NT2/D1 (cell line): Measurements from ENCODE around the gene DUS2.
"Not testable (repeated sequence)": the region's sequence is repeated elsewhere in the genome, so short reads cannot be mapped to it uniquely, and the experiment has no call there.

Experiments used
- DNase-seq: peaks from one replicate; pipeline ENCODE4 v3.0.0-alpha.2; 2011; ENCODE audit warnings: low read depth, low spot score
- H3K27me3 ChIP-seq: 2 replicates; pipeline ENCODE4 v1.6.0; 2011; ENCODE audit warnings: mild to moderate bottlenecking; ENCODE audit not compliant: insufficient read length, insufficient read depth
- H3K36me3 ChIP-seq: 2 replicates; pipeline ENCODE4 v1.6.1; 2011; ENCODE audit warnings: mild to moderate bottlenecking, low read length, mixed read lengths; ENCODE audit not compliant: insufficient read depth, insufficient read length
- H3K4me1 ChIP-seq: 2 replicates; pipeline ENCODE4 v1.5.1; 2011; ENCODE audit not compliant: insufficient read depth, insufficient read length
- H3K4me3 ChIP-seq: 2 replicates; pipeline ENCODE4 v1.5.1; 2011; ENCODE audit warnings: low read depth; ENCODE audit not compliant: insufficient read length
- H3K9ac ChIP-seq: 2 replicates; pipeline ENCODE4 v1.6.0; 2011; ENCODE audit warnings: low read depth; ENCODE audit not compliant: insufficient read length
- H3K9me3 ChIP-seq: 2 replicates; pipeline ENCODE4 v1.5.1; 2011; ENCODE audit warnings: mild to moderate bottlenecking, low read length; ENCODE audit not compliant: insufficient read depth
- SUZ12 ChIP-seq: IDR thresholded peaks from 2 replicates; pipeline ENCODE4 v1.6.1; 2011; ENCODE audit not compliant: insufficient read length, insufficient read depth; ENCODE audit errors: extremely low read depth
- YY1 ChIP-seq: IDR thresholded peaks from 2 replicates; pipeline ENCODE4 v1.6.1; 2011; ENCODE audit not compliant: insufficient read length, insufficient read depth
- ZNF274 ChIP-seq: IDR thresholded peaks from 2 replicates; pipeline ENCODE4 v1.6.1; 2011; ENCODE audit warnings: mild to moderate bottlenecking, low read depth, low read length

Gene DUS2

DNA sequence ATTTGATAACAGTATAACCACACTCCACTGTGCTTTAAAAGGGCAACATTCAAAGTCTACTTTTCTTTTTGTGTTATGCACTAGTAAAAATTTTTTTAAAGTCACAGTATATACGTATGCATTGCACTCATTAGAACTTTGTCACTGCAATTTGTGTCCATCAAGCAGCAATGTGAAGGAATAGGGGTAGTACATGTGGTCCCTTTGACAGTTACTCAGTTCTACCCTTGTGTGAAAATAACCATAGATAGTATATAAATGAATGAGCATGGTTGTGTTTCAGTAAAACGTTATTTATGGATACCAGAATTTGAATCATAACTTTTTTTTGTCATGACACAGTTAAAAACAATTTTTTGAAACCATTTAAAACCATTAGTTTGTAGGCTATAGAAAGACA lies 92.8 kb downstream of the DUS2 start:
- no peak overlapping the region for H3K4me3 ChIP-seq
- peaks cover 3% of the 10 kb centered on the region for H3K4me1 ChIP-seq
- no peaks in the 10 kb centered on the region for H3K27me3 ChIP-seq
- peaks cover 5% of the 10 kb centered on the region; the same call in 1 of the 2 replicates for H3K9me3 ChIP-seq
- no peak for DNase-seq
- no peaks in the 10 kb centered on the region for H3K36me3 ChIP-seq
- no peak overlapping the region for H3K9ac ChIP-seq
- TF ChIP-seq YY1 = no peak
- no peak for TF ChIP-seq ZNF274
- no peak for TF ChIP-seq SUZ12

DNA sequence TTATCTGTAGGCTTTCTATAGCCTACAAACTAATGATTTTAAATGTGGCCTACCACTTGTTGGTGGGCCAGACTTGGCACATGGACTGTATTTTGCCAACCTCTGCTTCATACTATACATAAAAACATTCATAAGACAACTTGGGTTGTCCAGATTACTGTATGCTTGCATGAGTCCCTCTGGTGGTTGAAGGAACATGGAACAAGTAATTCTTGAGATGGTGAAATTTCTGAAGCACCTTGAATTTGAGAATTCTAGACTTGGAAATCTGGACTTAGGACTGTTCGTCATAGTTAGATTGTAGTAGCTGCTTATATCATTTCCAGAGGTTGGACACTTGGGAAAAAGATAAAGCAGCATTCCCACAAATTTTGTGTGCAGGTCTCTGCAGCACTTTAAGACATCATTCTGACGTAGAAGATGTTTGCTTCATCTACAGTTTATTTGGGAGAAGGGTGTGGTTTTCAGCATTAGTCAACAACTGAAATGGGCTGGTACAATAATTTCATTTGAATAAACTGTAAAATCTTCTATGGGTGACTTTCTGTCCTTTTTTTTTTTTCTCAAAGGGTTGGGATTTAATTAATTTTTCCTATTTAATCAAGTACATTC lies 93.3 kb downstream of the DUS2 start:
- H3K9me3 ChIP-seq = 0 out of 2 replicates have a peak, but pooled peaks cover under 1% of the 10 kb centered on the region
- H3K27me3 ChIP-seq = no peaks in the 10 kb centered on the region
- peaks cover 3% of the 10 kb centered on the region for H3K4me1 ChIP-seq
- no peak overlapping the region for H3K4me3 ChIP-seq
- TF ChIP-seq ZNF274 (no peak), SUZ12 (no peak), YY1 (no peak)
- no peaks in the 10 kb centered on the region for H3K36me3 ChIP-seq
- H3K9ac ChIP-seq = no peak overlapping the region
- DNase-seq = no peak

DNA sequence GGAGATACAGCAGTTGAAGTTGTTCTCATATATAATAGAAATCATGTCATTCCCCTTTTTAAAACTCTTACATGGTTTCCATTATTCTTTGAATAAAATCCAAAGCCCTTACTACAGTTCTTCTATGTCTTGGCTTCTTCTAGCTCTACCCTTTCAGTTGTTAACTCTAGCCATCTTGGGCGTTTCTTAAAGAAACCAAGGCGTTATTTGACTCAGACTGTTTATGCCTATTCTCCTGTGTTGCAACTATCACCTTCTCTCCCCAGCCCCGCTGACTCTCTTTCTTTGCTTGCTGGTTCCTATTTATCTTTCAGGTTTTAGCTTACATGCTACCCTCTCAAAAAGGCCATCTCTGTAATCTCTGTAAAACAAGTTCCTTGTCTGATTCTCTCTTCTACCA lies 94.8 kb downstream of the DUS2 start:
- H3K4me3 ChIP-seq = no peak overlapping the region
- no peaks in the 10 kb centered on the region for H3K9me3 ChIP-seq
- TF ChIP-seq SUZ12 = no peak
- TF ChIP-seq YY1 = no peak
- no peak for TF ChIP-seq ZNF274
- DNase-seq = no peak
- H3K27me3 ChIP-seq = no peaks in the 10 kb centered on the region
- H3K36me3 ChIP-seq = peaks cover 7% of the 10 kb centered on the region
- H3K9ac ChIP-seq = no peak overlapping the region
- peaks cover 3% of the 10 kb centered on the region for H3K4me1 ChIP-seq

DNA sequence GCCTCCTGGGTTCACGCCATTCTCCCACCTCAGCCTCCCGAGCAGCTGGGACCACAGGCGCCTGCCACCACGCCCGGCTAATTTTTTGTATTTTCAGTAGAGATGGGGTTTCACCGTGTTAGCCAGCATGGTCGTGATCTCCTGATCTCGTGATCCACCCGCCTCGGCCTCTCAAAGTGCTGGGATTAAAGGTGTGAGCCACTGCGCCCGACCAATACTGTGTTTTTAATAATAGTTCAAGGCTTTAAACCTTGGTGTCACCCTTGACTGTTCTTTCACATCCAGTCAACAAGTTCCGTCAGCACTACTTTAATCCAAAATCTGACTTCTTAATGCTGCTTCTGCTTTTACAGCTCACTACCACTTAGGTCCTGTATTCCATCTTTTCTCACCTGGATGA lies 95.9 kb downstream of the DUS2 start:
- H3K9ac ChIP-seq, H3K36me3 ChIP-seq, DNase-seq, H3K4me1 ChIP-seq, H3K27me3 ChIP-seq, H3K4me3 ChIP-seq, H3K9me3 ChIP-seq: not testable (repeated sequence)

DNA sequence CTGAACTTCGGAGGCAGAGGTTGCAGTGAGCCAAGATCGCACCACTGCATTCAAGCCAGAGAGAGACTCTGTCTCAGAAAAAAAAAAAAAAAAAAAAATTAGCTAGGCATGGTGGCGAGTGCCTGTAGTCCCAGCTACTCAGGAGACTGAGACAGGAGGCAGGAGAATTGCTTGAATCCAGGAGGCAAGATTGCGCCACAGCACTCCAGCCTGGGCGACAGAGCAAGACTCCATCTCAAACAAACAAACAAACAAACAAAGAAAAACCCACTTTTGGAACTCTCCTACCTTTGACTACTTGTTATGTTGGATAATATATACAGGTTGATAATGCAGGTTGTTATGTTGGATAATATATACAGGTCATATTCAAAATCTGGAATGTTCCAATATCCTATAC lies 97.4 kb downstream of the DUS2 start:
- not testable (repeated sequence) for H3K9ac ChIP-seq, DNase-seq, H3K36me3 ChIP-seq, H3K4me3 ChIP-seq, H3K9me3 ChIP-seq, H3K27me3 ChIP-seq, H3K4me1 ChIP-seq

DNA sequence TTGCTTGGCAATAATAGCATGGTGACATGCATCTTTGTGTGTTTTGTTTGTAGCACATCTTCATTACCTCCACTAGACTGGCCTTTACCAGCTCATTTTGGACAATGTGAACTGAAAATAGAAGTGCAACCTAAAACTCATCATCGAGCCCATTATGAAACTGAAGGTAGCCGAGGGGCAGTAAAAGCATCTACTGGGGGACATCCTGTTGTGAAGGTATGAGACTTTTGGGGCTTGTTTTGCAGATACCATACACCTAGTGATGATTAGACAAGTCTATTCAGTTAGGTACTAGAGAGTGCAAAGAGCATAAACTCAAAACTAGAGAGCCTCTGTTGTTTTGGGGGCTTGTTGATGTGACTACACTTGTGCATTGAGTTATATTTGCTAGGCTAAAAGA lies 103.3 kb downstream of the DUS2 start:
- TF ChIP-seq YY1 (no peak), SUZ12 (no peak), ZNF274 (no peak)
- H3K9me3 ChIP-seq = no peaks in the 10 kb centered on the region
- no peak overlapping the region for H3K4me3 ChIP-seq
- H3K4me1 ChIP-seq = no peaks in the 10 kb centered on the region
- peaks cover 15% of the 10 kb centered on the region for H3K36me3 ChIP-seq
- DNase-seq = no peak
- H3K9ac ChIP-seq = no peak overlapping the region
- no peaks in the 10 kb centered on the region for H3K27me3 ChIP-seq

DNA sequence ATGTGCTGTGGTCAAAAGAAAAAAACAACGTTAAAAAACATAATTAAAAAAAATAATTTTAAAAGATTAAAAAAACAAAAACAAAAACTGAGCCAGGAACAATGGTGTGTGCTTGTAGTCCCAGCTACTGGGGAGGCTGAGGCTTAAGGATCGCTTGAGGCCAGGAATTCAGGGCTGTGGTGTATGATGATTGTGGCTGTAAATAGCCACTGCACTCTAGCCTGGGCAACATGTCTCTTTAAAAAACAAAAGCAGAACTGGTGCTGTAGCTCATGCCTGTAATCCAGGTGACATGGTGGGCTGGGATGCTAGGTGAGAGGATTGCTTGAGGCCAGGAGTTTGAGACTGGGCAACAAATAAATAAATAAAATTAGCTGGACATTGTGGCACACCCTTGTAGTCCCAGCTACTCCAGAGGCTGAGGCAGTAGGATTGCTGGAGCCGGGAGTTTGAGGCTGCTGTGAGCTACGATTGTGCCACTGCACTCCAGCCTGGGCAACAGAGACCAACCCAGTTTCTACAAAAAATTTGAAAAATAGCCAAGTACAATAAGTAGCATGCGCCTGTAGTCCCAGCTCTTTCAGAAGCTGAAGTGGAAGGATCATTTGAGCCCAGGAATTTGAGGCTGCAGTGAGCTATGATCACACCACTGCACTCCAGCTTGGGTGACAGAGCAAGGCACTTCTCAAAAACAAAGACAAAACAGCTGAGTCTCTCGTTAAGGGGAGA lies 105.7 kb downstream of the DUS2 start:
- no peak for DNase-seq
- peaks cover 7% of the 10 kb centered on the region for H3K36me3 ChIP-seq
- no peaks in the 10 kb centered on the region for H3K9me3 ChIP-seq
- H3K4me3 ChIP-seq = no peak overlapping the region
- H3K4me1 ChIP-seq = no peaks in the 10 kb centered on the region
- no peak overlapping the region for H3K9ac ChIP-seq
- no peaks in the 10 kb centered on the region for H3K27me3 ChIP-seq
- TF ChIP-seq YY1 = no peak
- no peak for TF ChIP-seq ZNF274
- no peak for TF ChIP-seq SUZ12
